ENCODE measurements around the gene OTULINL.

The OTULINL gene

GRCh38 chr5:14572385-14572784 is 9.2 kb upstream of the OTULINL start:
- no peak overlapping the region for H3K27ac ChIP-seq
- no peak overlapping the region for H3K4me3 ChIP-seq (IDR thresholded peaks at IDR 0.05; ENCODE audit: insufficient read depth, low read depth, low read length)
- H2AFZ ChIP-seq (ENCODE audit: low read depth): no peak overlapping the region
- H3K4me1 ChIP-seq (ENCODE audit: low read depth, poor library complexity, severe bottlenecking): no peaks in the 10 kb centered on the region
- H3K27me3 ChIP-seq (ENCODE audit: insufficient read depth, low read depth): no peaks in the 10 kb centered on the region
- TF ChIP-seq CTCF (conservative IDR thresholded peaks at IDR 0.05; ENCODE audit: low read depth, low read length): no peak
- no peaks in the 10 kb centered on the region for H4K20me1 ChIP-seq (ENCODE audit: insufficient read depth)
- H3K4me2 ChIP-seq: no peak overlapping the region
- no peaks in the 10 kb centered on the region for H3K36me3 ChIP-seq (ENCODE audit: insufficient read depth)
- H3K79me2 ChIP-seq (ENCODE audit: insufficient read depth, low read depth): no peaks in the 10 kb centered on the region
- H3K9ac ChIP-seq: no peak overlapping the region

GRCh38 chr5:14572836-14573235 is 8.8 kb upstream of the OTULINL start:
- H2AFZ ChIP-seq (ENCODE audit: low read depth): no peak overlapping the region
- no peak for TF ChIP-seq CTCF (conservative IDR thresholded peaks at IDR 0.05; ENCODE audit: low read depth, low read length)
- no peak overlapping the region for H3K9ac ChIP-seq
- H4K20me1 ChIP-seq (ENCODE audit: insufficient read depth): no peaks in the 10 kb centered on the region
- H3K79me2 ChIP-seq (ENCODE audit: insufficient read depth, low read depth): no peaks in the 10 kb centered on the region
- no peak overlapping the region for H3K4me2 ChIP-seq
- no peaks in the 10 kb centered on the region for H3K27me3 ChIP-seq (ENCODE audit: insufficient read depth, low read depth)
- H3K36me3 ChIP-seq (ENCODE audit: insufficient read depth): no peaks in the 10 kb centered on the region
- H3K4me1 ChIP-seq (ENCODE audit: low read depth, poor library complexity, severe bottlenecking): no peaks in the 10 kb centered on the region
- H3K4me3 ChIP-seq (IDR thresholded peaks at IDR 0.05; ENCODE audit: insufficient read depth, low read depth, low read length): no peak overlapping the region
- no peak overlapping the region for H3K27ac ChIP-seq

GRCh38 chr5:14574096-14574495 is 7.5 kb upstream of the OTULINL start:
- no peaks in the 10 kb centered on the region for H4K20me1 ChIP-seq (ENCODE audit: insufficient read depth)
- H3K4me1 ChIP-seq (ENCODE audit: low read depth, poor library complexity, severe bottlenecking): no peaks in the 10 kb centered on the region
- H3K36me3 ChIP-seq (ENCODE audit: insufficient read depth): no peaks in the 10 kb centered on the region
- no peak for TF ChIP-seq CTCF (conservative IDR thresholded peaks at IDR 0.05; ENCODE audit: low read depth, low read length)
- no peak overlapping the region for H3K4me3 ChIP-seq (IDR thresholded peaks at IDR 0.05; ENCODE audit: insufficient read depth, low read depth, low read length)
- H3K4me2 ChIP-seq: no peak overlapping the region
- H3K9ac ChIP-seq: no peak overlapping the region
- H3K79me2 ChIP-seq (ENCODE audit: insufficient read depth, low read depth): no peaks in the 10 kb centered on the region
- H3K27ac ChIP-seq: no peak overlapping the region
- H3K27me3 ChIP-seq (ENCODE audit: insufficient read depth, low read depth): no peaks in the 10 kb centered on the region
- no peak overlapping the region for H2AFZ ChIP-seq (ENCODE audit: low read depth)

- no peak overlapping the region for H3K27ac ChIP-seq
- TF ChIP-seq CTCF (conservative IDR thresholded peaks at IDR 0.05; ENCODE audit: low read depth, low read length): no peak
- no peak overlapping the region for H2AFZ ChIP-seq (ENCODE audit: low read depth)
- H4K20me1 ChIP-seq (ENCODE audit: insufficient read depth): no peaks in the 10 kb centered on the region
- no peak overlapping the region for H3K4me3 ChIP-seq (IDR thresholded peaks at IDR 0.05; ENCODE audit: insufficient read depth, low read depth, low read length)
- H3K27me3 ChIP-seq (ENCODE audit: insufficient read depth, low read depth): no peaks in the 10 kb centered on the region
- H3K4me1 ChIP-seq (ENCODE audit: low read depth, poor library complexity, severe bottlenecking): no peaks in the 10 kb centered on the region
- no peaks in the 10 kb centered on the region for H3K79me2 ChIP-seq (ENCODE audit: insufficient read depth, low read depth)
- H3K4me2 ChIP-seq: no peak overlapping the region
- no peak overlapping the region for H3K9ac ChIP-seq
- H3K36me3 ChIP-seq (ENCODE audit: insufficient read depth): no peaks in the 10 kb centered on the region
Observed at GRCh38 chr5:14574891-14575508, 6.6 kb upstream of the OTULINL start.
